Measurements from ENCODE around the gene ACACA. TPM values are rescaled to one million over a fixed set of nuclear protein-coding genes. Genes with fewer than 3 reads are reported as not detected.

ACACA gene
- polyA plus RNA-seq, 1 experiment = 26.9 TPM

DNA sequence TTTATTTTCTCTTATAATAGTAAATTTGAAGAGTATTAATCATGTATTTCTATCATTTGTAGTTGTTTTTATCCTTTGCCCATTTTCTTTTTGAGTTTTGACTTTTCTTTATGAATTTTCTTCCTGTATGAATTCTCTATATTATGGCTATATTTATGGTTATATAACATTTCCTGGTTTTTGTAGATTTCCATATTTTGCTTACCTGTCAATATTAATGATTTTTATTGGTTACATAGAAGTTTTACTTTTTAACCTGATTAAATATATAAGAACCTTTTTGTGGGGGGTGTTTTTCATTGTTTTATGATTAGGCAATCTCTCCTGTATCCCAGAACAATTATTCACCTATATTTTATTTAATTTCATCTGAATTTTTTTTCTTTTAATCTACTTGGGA, 364.7 kb downstream of the ACACA start:
- no peak for DNase-seq (ENCODE audit: low read depth)
- ChIA-PET POLR2A (no interaction called here), CTCF (no interaction called here)
- no peaks in the 10 kb centered on the region; the same call in 1 of the 2 replicates for H3K36me3 ChIP-seq (ENCODE audit: control insufficient read depth, insufficient read depth, low read length)
- TF ChIP-seq, protein P1, sequence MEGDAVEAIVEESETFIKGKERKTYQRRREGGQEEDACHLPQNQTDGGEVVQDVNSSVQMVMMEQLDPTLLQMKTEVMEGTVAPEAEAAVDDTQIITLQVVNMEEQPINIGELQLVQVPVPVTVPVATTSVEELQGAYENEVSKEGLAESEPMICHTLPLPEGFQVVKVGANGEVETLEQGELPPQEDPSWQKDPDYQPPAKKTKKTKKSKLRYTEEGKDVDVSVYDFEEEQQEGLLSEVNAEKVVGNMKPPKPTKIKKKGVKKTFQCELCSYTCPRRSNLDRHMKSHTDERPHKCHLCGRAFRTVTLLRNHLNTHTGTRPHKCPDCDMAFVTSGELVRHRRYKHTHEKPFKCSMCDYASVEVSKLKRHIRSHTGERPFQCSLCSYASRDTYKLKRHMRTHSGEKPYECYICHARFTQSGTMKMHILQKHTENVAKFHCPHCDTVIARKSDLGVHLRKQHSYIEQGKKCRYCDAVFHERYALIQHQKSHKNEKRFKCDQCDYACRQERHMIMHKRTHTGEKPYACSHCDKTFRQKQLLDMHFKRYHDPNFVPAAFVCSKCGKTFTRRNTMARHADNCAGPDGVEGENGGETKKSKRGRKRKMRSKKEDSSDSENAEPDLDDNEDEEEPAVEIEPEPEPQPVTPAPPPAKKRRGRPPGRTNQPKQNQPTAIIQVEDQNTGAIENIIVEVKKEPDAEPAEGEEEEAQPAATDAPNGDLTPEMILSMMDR (IDR thresholded peaks at IDR 0.05; ENCODE audit: insufficient read depth, low read depth, low read length) = no peak
- no peak overlapping the region for H3K4me3 ChIP-seq (ENCODE audit: low read depth, low read length)
- H3K27me3 ChIP-seq (ENCODE audit: control insufficient read depth, insufficient read depth, low read length) = no peaks in the 10 kb centered on the region

DNA sequence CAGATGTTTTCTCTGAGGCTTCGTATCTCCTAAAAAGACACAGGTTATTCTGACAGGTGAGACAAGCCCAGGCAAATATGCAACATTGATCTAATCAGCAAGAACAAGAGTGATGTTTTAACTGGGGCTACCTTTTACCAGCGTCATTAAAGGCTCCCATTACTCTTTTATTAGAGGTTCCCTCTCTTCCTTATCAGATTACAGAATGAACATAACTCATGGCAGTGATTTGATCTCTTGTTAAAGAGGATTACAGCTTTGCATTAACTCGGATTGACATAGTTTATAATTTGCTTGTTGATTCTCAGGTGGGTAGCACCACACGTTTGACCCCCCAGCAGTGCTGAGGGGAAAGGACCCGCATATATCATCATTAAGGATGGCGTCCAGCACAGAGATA, 367.4 kb downstream of the ACACA start:
- Histone ChIP-seq H3K27me3 (ENCODE audit: control insufficient read depth, insufficient read depth, low read length) (no peaks in the 10 kb centered on the region), H3K36me3 (ENCODE audit: control insufficient read depth, insufficient read depth, low read length) (no peaks in the 10 kb centered on the region; the same call in 1 of the 2 replicates), H3K4me3 (ENCODE audit: low read depth, low read length) (no peak overlapping the region)
- DNase-seq (ENCODE audit: low read depth) = no peak
- POLR2A ChIA-PET = no interaction called here
- TF ChIP-seq, protein P1 (IDR thresholded peaks at IDR 0.05; ENCODE audit: insufficient read depth, low read depth, low read length) = no peak
- CTCF ChIA-PET = interaction anchor here (0.8 to 1.4 kb wide), 2 partner anchors 8 to 395 kb away, joined by 3 to 9 read pairs; no protein-coding TSS in a partner anchor

DNA sequence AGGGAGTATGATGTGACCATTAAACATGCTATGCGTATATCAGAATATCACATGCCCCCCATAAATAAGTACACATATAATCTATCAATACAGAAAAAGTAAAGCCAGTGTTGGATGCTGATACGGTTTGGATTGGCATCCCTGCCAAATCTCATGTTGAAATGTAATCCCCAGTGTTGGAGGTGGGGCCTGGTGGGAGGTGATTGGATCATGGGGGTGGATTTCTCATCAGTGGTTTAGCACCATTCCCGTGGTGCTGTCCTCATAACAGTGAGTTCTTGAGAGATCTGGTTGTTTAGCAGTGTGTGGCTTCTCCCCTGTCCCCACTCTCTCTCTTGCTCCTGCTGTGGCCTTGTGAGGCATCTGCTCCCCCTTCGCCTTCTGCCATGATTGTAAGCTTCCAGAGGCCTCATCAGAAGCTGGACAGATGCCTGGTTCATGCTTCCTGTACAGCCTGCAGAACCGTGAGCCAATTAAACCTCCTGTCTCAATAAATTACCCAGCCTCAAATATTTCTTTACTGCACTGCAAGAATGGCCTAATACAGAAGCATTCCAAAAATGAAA, 369.0 kb downstream of the ACACA start:
- DNase-seq (ENCODE audit: low read depth) = peak; percentile 5
- H3K4me3 ChIP-seq (ENCODE audit: low read depth, low read length) = no peak overlapping the region
- H3K27me3 ChIP-seq (ENCODE audit: control insufficient read depth, insufficient read depth, low read length) = no peaks in the 10 kb centered on the region
- ChIA-PET POLR2A (no interaction called here), CTCF (interaction anchor here (0.6 to 1.2 kb wide), 3 partner anchors 10 to 412 kb away, joined by 3 read pairs; no protein-coding TSS in a partner anchor)
- TF ChIP-seq, protein P1 (IDR thresholded peaks at IDR 0.05; ENCODE audit: insufficient read depth, low read depth, low read length) = no peak
- no peaks in the 10 kb centered on the region for H3K36me3 ChIP-seq (ENCODE audit: control insufficient read depth, insufficient read depth, low read length)

Other genes starting within 250 kb of the ACACA start
- not detected in 2 replicates for gene C17orf78, start 30.9 kb downstream of the ACACA start, polyA plus RNA-seq (2011; rRNA removed)
- 13.6 and 19.3 TPM in 2 replicates for gene TADA2A, start 50 bp upstream of the ACACA start, polyA plus RNA-seq (2011; rRNA removed)
- gene DUSP14, start 83.1 kb upstream of the ACACA start, polyA plus RNA-seq (2011; rRNA removed) = 123 and 152 TPM in 2 replicates
- gene SYNRG, start 202.6 kb upstream of the ACACA start, polyA plus RNA-seq (2011; rRNA removed) = 10.2 and 13.1 TPM in 2 replicates
- gene DDX52, start 236.6 kb upstream of the ACACA start, polyA plus RNA-seq (2011; rRNA removed) = 14.7 and 24.4 TPM in 2 replicates

All from BJ (cell line).